Tibial artery (tissue), 4 donors: ENCODE results near the gene BCL2L14.

Experiments
- DNase-seq, 2 donors: peaks; one replicate each; pipeline ENCODE4 v3.0.0-alpha.2; 2019
- H3K27ac ChIP-seq, 2 donors: fragments of 200-600 bp; sonication (generic) in 1 of 2; 1 replicate in 1 of 2; 2 replicates in 1 of 2; pipeline ENCODE4 v1.5.1; 2018 to 2019; ENCODE audit warnings: mild to moderate bottlenecking in 1 of 2
- H3K27me3 ChIP-seq, 2 donors: fragments of 200-600 bp; sonication (generic) in 1 of 2; one replicate each; pipeline versions ENCODE4 v1.5.1 to v1.6.0; 2016 to 2019
- H3K36me3 ChIP-seq, 3 donors: fragments of 200-600 bp; sonication (generic) in 2 of 3; one replicate each; pipeline ENCODE4 v1.5.1; 2016 to 2019; ENCODE audit warnings: mild to moderate bottlenecking in 2 of 3
- H3K4me1 ChIP-seq, 4 donors: fragments of 200-600 bp; sonication (generic) in 2 of 4; 1 replicate in 3 of 4; 2 replicates in 1 of 4; pipeline ENCODE4 v1.5.1; 2016 to 2019
- H3K4me3 ChIP-seq, 2 donors: fragments of 200-600 bp; sonication (generic) in 1 of 2; 1 replicate in 1 of 2; 2 replicates in 1 of 2; pipeline ENCODE4 v1.5.1; 2018 to 2019; ENCODE audit warnings: mild to moderate bottlenecking in 2 of 2
- H3K9me3 ChIP-seq, 3 donors: fragments of 200-600 bp; sonication (generic) in 1 of 3; one replicate each; pipeline ENCODE4 v1.5.1; 2016 to 2019
- CTCF ChIP-seq, 2 experiments: fragments of 200-600 bp in 1 of 2; fragments of 450-650 bp in 1 of 2; IDR thresholded peaks; one replicate each; pipeline ENCODE4 v1.5.1; 2017 to 2019; ENCODE audit warnings: antibody characterized with exemption in 2 of 2, mild to moderate bottlenecking in 1 of 2, moderate library complexity in 1 of 2
- intact Hi-C: fragments of 100-400 bp; cut with DNase I; formaldehyde crosslinking; loops from one replicate; pipeline ENCODE4 v1.15.0; 2023; ENCODE audit warnings: low total_unique reads

BCL2L14 gene

DNA sequence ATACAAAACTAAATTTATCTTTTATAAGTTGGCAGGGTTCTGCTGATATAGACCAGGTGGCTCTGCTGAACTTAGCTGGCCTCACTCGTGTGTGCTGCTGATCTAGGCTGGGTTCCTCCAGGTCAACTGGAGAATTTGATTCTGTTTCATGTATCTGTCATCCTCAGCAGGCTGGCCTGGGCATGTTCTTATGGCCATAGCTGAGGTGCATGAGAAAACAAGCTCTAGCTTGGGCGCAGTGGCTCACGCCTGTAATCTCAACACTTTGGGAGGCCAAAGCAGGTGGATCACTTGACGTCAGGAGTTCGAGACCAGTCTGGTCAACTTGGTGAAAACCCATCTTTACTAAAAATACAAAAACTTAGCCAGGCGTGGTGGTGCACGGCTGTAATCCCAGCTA lies 24.3 kb upstream of the BCL2L14 start:
- no peaks in the 10 kb centered on the region for H3K4me1 ChIP-seq
- no peaks in the 10 kb centered on the region for H3K27me3 ChIP-seq
- no peaks in the 10 kb centered on the region for H3K36me3 ChIP-seq
- TF ChIP-seq CTCF (IDR thresholded peaks at IDR 0.05), result no peak
- no peak for DNase-seq
- H3K9me3 ChIP-seq, result no peaks in the 10 kb centered on the region
- H3K4me3 ChIP-seq, result no peak overlapping the region
- intact Hi-C loops, result no loop called here
- no peak overlapping the region for H3K27ac ChIP-seq

DNA sequence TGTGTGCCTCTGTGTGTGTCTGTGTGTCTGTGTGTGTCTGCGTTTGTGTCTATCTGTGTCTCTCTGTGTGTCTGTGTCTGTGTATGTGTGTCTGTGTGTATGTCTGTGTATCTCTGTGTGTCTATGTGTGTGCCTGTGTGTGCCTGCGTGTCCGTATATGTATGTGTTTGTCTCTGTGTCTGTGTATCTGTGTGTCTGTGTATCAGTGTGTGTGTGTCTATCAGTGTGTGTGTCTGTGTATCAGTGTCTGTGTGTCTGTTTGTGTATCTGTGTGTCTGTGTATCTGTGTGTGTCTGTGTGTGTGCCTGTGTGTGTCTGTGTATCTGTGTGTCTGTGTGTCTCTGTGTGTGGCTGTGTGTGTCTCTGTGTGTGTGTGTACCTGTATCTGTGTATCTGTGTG lies 23.1 kb upstream of the BCL2L14 start:
- no peak for TF ChIP-seq CTCF (IDR thresholded peaks at IDR 0.05)
- DNase-seq, result no peak
- Histone ChIP-seq H3K4me1 (no peaks in the 10 kb centered on the region), H3K27ac (no peak overlapping the region), H3K36me3 (no peaks in the 10 kb centered on the region), H3K4me3 (no peak overlapping the region), H3K9me3 (no peaks in the 10 kb centered on the region), H3K27me3 (no peaks in the 10 kb centered on the region)
- intact Hi-C loops, result no loop called here

GRCh38 chr12:12048266-12048665 lies 22.5 kb upstream of the BCL2L14 start:
- H3K9me3 ChIP-seq, result no peaks in the 10 kb centered on the region
- no peak overlapping the region for H3K27ac ChIP-seq
- no peak overlapping the region for H3K4me3 ChIP-seq
- H3K4me1 ChIP-seq, result no peaks in the 10 kb centered on the region
- H3K27me3 ChIP-seq, result no peaks in the 10 kb centered on the region
- no peaks in the 10 kb centered on the region for H3K36me3 ChIP-seq
- no peak for TF ChIP-seq CTCF (IDR thresholded peaks at IDR 0.05)
- intact Hi-C loops, result no loop called here
- no peak for DNase-seq

- no peak for DNase-seq
- intact Hi-C loops, result no loop called here
- Histone ChIP-seq H3K27ac (no peak overlapping the region), H3K36me3 (no peaks in the 10 kb centered on the region), H3K27me3 (no peaks in the 10 kb centered on the region), H3K9me3 (no peaks in the 10 kb centered on the region), H3K4me1 (no peaks in the 10 kb centered on the region), H3K4me3 (no peak overlapping the region)
- no peak for TF ChIP-seq CTCF (IDR thresholded peaks at IDR 0.05)
Observed at GRCh38 chr12:12048714-12049113, 22.0 kb upstream of the BCL2L14 start.

GRCh38 chr12:12051668-12052067 lies 19.1 kb upstream of the BCL2L14 start:
- Histone ChIP-seq H3K36me3 (no peaks in the 10 kb centered on the region), H3K4me1 (no peaks in the 10 kb centered on the region), H3K27me3 (no peaks in the 10 kb centered on the region), H3K27ac (no peak overlapping the region), H3K4me3 (no peak overlapping the region), H3K9me3 (no peaks in the 10 kb centered on the region)
- no peak for TF ChIP-seq CTCF (IDR thresholded peaks at IDR 0.05)
- no peak for DNase-seq
- intact Hi-C loops, result no loop called here

- no peak for TF ChIP-seq CTCF (IDR thresholded peaks at IDR 0.05)
- Histone ChIP-seq H3K36me3 (no peaks in the 10 kb centered on the region), H3K27me3 (no peaks in the 10 kb centered on the region), H3K4me1 (no peaks in the 10 kb centered on the region), H3K27ac (no peak overlapping the region), H3K9me3 (no peaks in the 10 kb centered on the region), H3K4me3 (no peak overlapping the region)
- no peak for DNase-seq
- intact Hi-C loops, result no loop called here
Observed at GRCh38 chr12:12054993-12055392, 15.7 kb upstream of the BCL2L14 start.
